Measurements from ENCODE around the gene MAK. TPM values are rescaled to one million over a fixed set of nuclear protein-coding genes. Genes with fewer than 3 reads are reported as not detected.

MAK gene
- total and polyA plus RNA-seq, 2 of the 13 experiments (the other 11 are each of a cell fraction or from before 2014, with no cell fraction given) = 0.04 TPM; not detected in 1

GRCh38 chr6:10747251-10747972, 90.9 kb downstream of the MAK start, which contains the start of gene TMEM14B (continued):
- TF ChIP-seq CTCF (CRISPR knock-in tag; IDR thresholded peaks at IDR 0.05) (peak; percentile 24; the same call in 1 of the 2 replicates), MAFK (conservative IDR thresholded peaks at IDR 0.05 in 1 of 2, IDR thresholded peaks at IDR 0.05 in 1 of 2; ENCODE audit: low read length in 2 of 2) (no peak), CEBPB (IDR thresholded peaks at IDR 0.05; ENCODE audit: borderline replicate concordance, low read depth, low read length) (peak; percentile 86), PRPF4 (IDR thresholded peaks at IDR 0.05; ENCODE audit: low read depth, low read length, poor library complexity, severe bottlenecking) (no peak), MXD1 (CRISPR knock-in tag; IDR thresholded peaks at IDR 0.05) (peak; percentile 90; the same call in 1 of the 2 replicates), PHF20 (CRISPR knock-in tag; IDR thresholded peaks at IDR 0.05) (peak; percentile 83), DR1 (CRISPR knock-in tag; IDR thresholded peaks at IDR 0.05) (peak; percentile 89), SAP130 (CRISPR knock-in tag; IDR thresholded peaks at IDR 0.05; ENCODE audit: low read depth) (peak; percentile 96), PREB (CRISPR knock-in tag; IDR thresholded peaks at IDR 0.05) (no peak), MLLT10 (CRISPR knock-in tag; IDR thresholded peaks at IDR 0.05) (no peak), REXO4 (CRISPR knock-in tag; IDR thresholded peaks at IDR 0.05; ENCODE audit: borderline replicate concordance) (0 out of 2 replicates have a peak, but pooled peaks have one; percentile 69), SMARCE1 (IDR thresholded peaks at IDR 0.05; ENCODE audit: borderline replicate concordance) (no peak), RELA (CRISPR knock-in tag; IDR thresholded peaks at IDR 0.05) (peak; percentile 76; the same call in 1 of the 2 replicates), RFXAP (CRISPR knock-in tag; IDR thresholded peaks at IDR 0.05; ENCODE audit: borderline replicate concordance) (peak; percentile 53; the same call in 1 of the 2 replicates), ZNF17 (CRISPR knock-in tag; IDR thresholded peaks at IDR 0.05) (no peak), RFXANK (CRISPR knock-in tag; IDR thresholded peaks at IDR 0.05) (0 out of 2 replicates have a peak, but pooled peaks have one; percentile 52), GATAD1 (CRISPR knock-in tag; IDR thresholded peaks at IDR 0.05) (peak; percentile 89), SOX5 (CRISPR knock-in tag; IDR thresholded peaks at IDR 0.05; ENCODE audit: borderline replicate concordance) (peak; percentile 59; the same call in 1 of the 2 replicates), ZNF34 (CRISPR knock-in tag; IDR thresholded peaks at IDR 0.05; ENCODE audit: borderline replicate concordance) (peak; percentile 98), ZSCAN30 (CRISPR knock-in tag; IDR thresholded peaks at IDR 0.05) (no peak; the same call in 1 of the 2 replicates), ZNF24 (IDR thresholded peaks at IDR 0.05) (no peak), ZNF777 (CRISPR knock-in tag; IDR thresholded peaks at IDR 0.05) (no peak; the same call in 1 of the 2 replicates), PAF1 (CRISPR knock-in tag; IDR thresholded peaks at IDR 0.05) (no peak)
- TF ChIP-seq, protein P1, sequence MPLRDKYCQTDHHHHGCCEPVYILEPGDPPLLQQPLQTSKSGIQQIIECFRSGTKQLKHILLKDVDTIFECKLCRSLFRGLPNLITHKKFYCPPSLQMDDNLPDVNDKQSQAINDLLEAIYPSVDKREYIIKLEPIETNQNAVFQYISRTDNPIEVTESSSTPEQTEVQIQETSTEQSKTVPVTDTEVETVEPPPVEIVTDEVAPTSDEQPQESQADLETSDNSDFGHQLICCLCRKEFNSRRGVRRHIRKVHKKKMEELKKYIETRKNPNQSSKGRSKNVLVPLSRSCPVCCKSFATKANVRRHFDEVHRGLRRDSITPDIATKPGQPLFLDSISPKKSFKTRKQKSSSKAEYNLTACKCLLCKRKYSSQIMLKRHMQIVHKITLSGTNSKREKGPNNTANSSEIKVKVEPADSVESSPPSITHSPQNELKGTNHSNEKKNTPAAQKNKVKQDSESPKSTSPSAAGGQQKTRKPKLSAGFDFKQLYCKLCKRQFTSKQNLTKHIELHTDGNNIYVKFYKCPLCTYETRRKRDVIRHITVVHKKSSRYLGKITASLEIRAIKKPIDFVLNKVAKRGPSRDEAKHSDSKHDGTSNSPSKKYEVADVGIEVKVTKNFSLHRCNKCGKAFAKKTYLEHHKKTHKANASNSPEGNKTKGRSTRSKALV (CRISPR knock-in tag; IDR thresholded peaks at IDR 0.05) = peak; percentile 88
